OCI-LY7 (cell line): Measurements from ENCODE around the gene ALPL. TPM values are rescaled to one million over a fixed set of nuclear protein-coding genes. Genes with fewer than 3 reads are reported as not detected.

Experiments
- BruUV-seq: library from RNA; stranded (reverse); fragments of 400-500 nt; replicated peaks from 2 replicates; lab custom pipeline; 2021; lab: Mats Ljungman, UMichigan
- CTCF ChIA-PET: fragments of 300-600 bp; sonication (Branson Sonifier 250); formaldehyde crosslinking; loops from one replicate; lab custom pipeline; 2022; ENCODE audit warnings: antibody characterized with exemption; ENCODE audit not compliant: unreplicated experiment; lab: Charles Lee
- POLR2A ChIA-PET: fragments of 300-600 bp; sonication (Branson Sonifier 250); formaldehyde crosslinking; loops from one replicate; lab custom pipeline; 2022; ENCODE audit warnings: antibody characterized with exemption; lab: Charles Lee
- DNase-seq: peaks from one replicate; pipeline ENCODE4 v3.0.0-alpha.2; 2015; ENCODE audit warnings: low spot score
- H2AFZ ChIP-seq: fragments of 200-600 bp; sonication (generic), shearing (Covaris generic); 2 replicates; pipeline ENCODE4 v1.6.1; 2014; ENCODE audit warnings: mild to moderate bottlenecking, antibody characterized with exemption, low read length, moderate library complexity
- H3K27ac ChIP-seq: fragments of 200-600 bp; sonication (generic); 2 replicates; pipeline ENCODE4 v1.5.1; 2014; ENCODE audit warnings: mixed run types, low read depth, mild to moderate bottlenecking, moderate library complexity, low read length, inconsistent platforms; ENCODE audit not compliant: poor library complexity, severe bottlenecking
- H3K36me3 ChIP-seq: fragments of 200-600 bp; sonication (generic); 2 replicates; pipeline ENCODE4 v1.6.1; 2014; ENCODE audit warnings: mild to moderate bottlenecking, antibody characterized with exemption, low read length, moderate library complexity, mixed read lengths; ENCODE audit not compliant: insufficient read depth
- H3K4me1 ChIP-seq: fragments of 200-600 bp; sonication (generic); 2 replicates; pipeline ENCODE4 v1.5.1; 2014; ENCODE audit warnings: mild to moderate bottlenecking, low read length; ENCODE audit not compliant: insufficient read depth, poor library complexity, severe bottlenecking
- H3K4me2 ChIP-seq: fragments of 200-600 bp; sonication (generic); 2 replicates; pipeline ENCODE4 v1.6.1; 2014; ENCODE audit warnings: mild to moderate bottlenecking, low read length
- H3K4me3 ChIP-seq: fragments of 200-600 bp; sonication (generic); 2 replicates; pipeline ENCODE4 v1.5.1; 2014; ENCODE audit warnings: mild to moderate bottlenecking, low read depth, low read length; ENCODE audit not compliant: poor library complexity, severe bottlenecking
- H3K79me2 ChIP-seq: fragments of 200-600 bp; sonication (generic); 2 replicates; pipeline ENCODE4 v1.6.1; 2016; ENCODE audit warnings: low read depth, mild to moderate bottlenecking, low read length, moderate library complexity, mixed read lengths; ENCODE audit not compliant: insufficient read depth
- H3K9me2 ChIP-seq: fragments of 200-600 bp; sonication (generic); 2 replicates; pipeline ENCODE4 v1.6.1; 2016; ENCODE audit warnings: mild to moderate bottlenecking, low read length, mixed read lengths; ENCODE audit not compliant: insufficient read depth
- H3K9me3 ChIP-seq: fragments of 200-600 bp; sonication (generic); 2 replicates; pipeline ENCODE4 v1.6.1; 2014; ENCODE audit warnings: mild to moderate bottlenecking, mixed run types, low read length, mixed read lengths
- H4K20me1 ChIP-seq: fragments of 200-600 bp; sonication (generic); 2 replicates; pipeline ENCODE4 v1.6.1; 2014; ENCODE audit warnings: mild to moderate bottlenecking, antibody characterized with exemption, low read length, moderate library complexity, mixed read lengths; ENCODE audit not compliant: insufficient read depth
- EZH2phosphoT487 ChIP-seq: fragments of 200-600 bp; sonication (generic); IDR thresholded peaks from 2 replicates; pipeline ENCODE4 v1.6.1; 2018; ENCODE audit warnings: low read depth, borderline replicate concordance, mild to moderate bottlenecking, mixed run types, antibody characterized with exemption, low read length, moderate library complexity, mixed read lengths
- intact Hi-C: fragments of 100-400 bp; cut with micrococcal nuclease; formaldehyde crosslinking; loops from one replicate; pipeline ENCODE4 v1.10.0; 2022; ENCODE audit not compliant: unreplicated experiment
- total RNA-seq, 2 experiments: library from RNA; depleted of rRNA in 1 of 2; stranded (reverse); fragments of >200 nt in 1 of 2; shearing (Covaris generic) in 1 of 2; gene quantifications; 2 replicates each; pipeline ENCODE4 v1.2.3, GENCODE V29; 2014 to 2022
- TF ChIP-seq, protein P1 (sequence below): fragments of 200-600 bp; sonication (generic); conservative IDR thresholded peaks from 2 replicates; pipeline ENCODE4 v1.5.1; 2014; ENCODE audit warnings: mild to moderate bottlenecking, antibody characterized with exemption, low read length, moderate library complexity, mixed read lengths

ALPL gene
- total RNA-seq, 2 experiments from 2014 or later = not detected

DNA sequence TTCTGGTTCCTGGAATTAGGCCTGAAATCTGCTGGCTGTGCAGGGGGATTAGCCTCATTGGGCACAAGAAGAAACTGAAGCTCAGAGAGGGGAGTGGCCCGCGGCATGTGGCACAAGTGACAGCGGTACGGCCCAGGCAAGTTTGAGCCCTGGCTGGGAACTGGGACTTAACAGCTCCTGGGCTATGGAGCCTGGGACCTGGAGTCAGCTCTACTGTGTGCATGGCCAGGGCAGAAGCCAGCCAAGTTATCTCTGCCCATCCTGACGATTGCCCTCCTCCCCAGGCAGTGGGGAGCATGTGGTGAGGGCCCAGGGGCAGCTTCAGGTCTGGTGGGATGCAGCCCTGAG lies 61.3 kb downstream of the ALPL start:
- ChIA-PET POLR2A (no interaction called here), CTCF (no interaction called here)
- H3K4me1 ChIP-seq = no peaks in the 10 kb centered on the region
- no peak overlapping the region for H3K4me2 ChIP-seq
- no peaks in the 10 kb centered on the region for H3K36me3 ChIP-seq
- H2AFZ ChIP-seq = no peak overlapping the region
- intact Hi-C loops = loop anchor here (10.0 kb wide), 3 partner anchors 66 to 336 kb away; partner anchors contain the start of gene ALPL
- no peaks in the 10 kb centered on the region for H3K9me3 ChIP-seq
- DNase-seq = no peak
- no peak overlapping the region for H3K27ac ChIP-seq
- TF ChIP-seq EZH2phosphoT487 = no peak
- TF ChIP-seq, protein P1, sequence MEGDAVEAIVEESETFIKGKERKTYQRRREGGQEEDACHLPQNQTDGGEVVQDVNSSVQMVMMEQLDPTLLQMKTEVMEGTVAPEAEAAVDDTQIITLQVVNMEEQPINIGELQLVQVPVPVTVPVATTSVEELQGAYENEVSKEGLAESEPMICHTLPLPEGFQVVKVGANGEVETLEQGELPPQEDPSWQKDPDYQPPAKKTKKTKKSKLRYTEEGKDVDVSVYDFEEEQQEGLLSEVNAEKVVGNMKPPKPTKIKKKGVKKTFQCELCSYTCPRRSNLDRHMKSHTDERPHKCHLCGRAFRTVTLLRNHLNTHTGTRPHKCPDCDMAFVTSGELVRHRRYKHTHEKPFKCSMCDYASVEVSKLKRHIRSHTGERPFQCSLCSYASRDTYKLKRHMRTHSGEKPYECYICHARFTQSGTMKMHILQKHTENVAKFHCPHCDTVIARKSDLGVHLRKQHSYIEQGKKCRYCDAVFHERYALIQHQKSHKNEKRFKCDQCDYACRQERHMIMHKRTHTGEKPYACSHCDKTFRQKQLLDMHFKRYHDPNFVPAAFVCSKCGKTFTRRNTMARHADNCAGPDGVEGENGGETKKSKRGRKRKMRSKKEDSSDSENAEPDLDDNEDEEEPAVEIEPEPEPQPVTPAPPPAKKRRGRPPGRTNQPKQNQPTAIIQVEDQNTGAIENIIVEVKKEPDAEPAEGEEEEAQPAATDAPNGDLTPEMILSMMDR = no peak
- H3K9me2 ChIP-seq = no peaks in the 10 kb centered on the region
- H3K4me3 ChIP-seq = no peak overlapping the region
- no peaks in the 10 kb centered on the region for H4K20me1 ChIP-seq
- H3K79me2 ChIP-seq = no peaks in the 10 kb centered on the region
- BruUV-seq = no TSS peak

DNA sequence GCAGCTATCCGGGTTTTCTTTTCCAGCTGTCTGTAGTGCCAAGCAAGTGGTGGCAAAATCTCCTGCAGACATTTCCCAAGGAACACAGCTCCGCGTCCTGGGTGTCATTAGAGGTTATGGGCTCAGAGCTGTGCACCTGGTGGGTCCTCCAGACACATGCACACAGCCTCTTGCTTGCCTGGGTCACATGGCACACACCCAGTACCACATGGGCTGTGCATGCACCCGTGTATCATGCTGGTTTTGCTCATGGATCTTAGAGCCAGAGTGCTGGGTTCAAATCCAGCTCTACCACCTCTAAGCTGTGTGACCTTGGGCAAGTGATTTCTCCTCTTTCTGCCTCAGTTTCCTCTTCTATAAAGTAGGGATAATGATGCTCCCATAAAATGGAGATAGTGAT lies 61.7 kb downstream of the ALPL start:
- intact Hi-C loops = loop anchor here (10.0 kb wide), 3 partner anchors 66 to 336 kb away; partner anchors contain the start of gene ALPL
- DNase-seq = no peak
- POLR2A ChIA-PET = no interaction called here
- H3K4me3 ChIP-seq = no peak overlapping the region
- no peaks in the 10 kb centered on the region for H3K9me2 ChIP-seq
- H4K20me1 ChIP-seq = no peaks in the 10 kb centered on the region
- BruUV-seq = no TSS peak
- no peaks in the 10 kb centered on the region for H3K4me1 ChIP-seq
- no peak overlapping the region for H2AFZ ChIP-seq
- no peaks in the 10 kb centered on the region for H3K79me2 ChIP-seq
- TF ChIP-seq, protein P1 = no peak
- TF ChIP-seq EZH2phosphoT487 = no peak
- no peak overlapping the region for H3K4me2 ChIP-seq
- CTCF ChIA-PET = no interaction called here
- no peak overlapping the region for H3K27ac ChIP-seq
- H3K9me3 ChIP-seq = no peaks in the 10 kb centered on the region
- no peaks in the 10 kb centered on the region for H3K36me3 ChIP-seq

- H3K36me3 ChIP-seq = no peaks in the 10 kb centered on the region
- intact Hi-C loops = loop anchor here (10.0 kb wide), 3 partner anchors 67 to 337 kb away; partner anchors contain the start of gene ALPL
- BruUV-seq = no TSS peak
- no peak overlapping the region for H2AFZ ChIP-seq
- TF ChIP-seq, protein P1 = no peak
- no peak for TF ChIP-seq EZH2phosphoT487
- H3K79me2 ChIP-seq = no peaks in the 10 kb centered on the region
- no peak for DNase-seq
- no peaks in the 10 kb centered on the region for H4K20me1 ChIP-seq
- no peak overlapping the region for H3K27ac ChIP-seq
- ChIA-PET POLR2A (interaction anchor here (1.0 kb wide), 1 partner anchor 55 kb away, joined by 4 read pairs; no protein-coding TSS in a partner anchor), CTCF (no interaction called here)
- no peak overlapping the region for H3K4me2 ChIP-seq
- H3K4me3 ChIP-seq = no peak overlapping the region
- H3K9me2 ChIP-seq = no peaks in the 10 kb centered on the region
- H3K9me3 ChIP-seq = no peaks in the 10 kb centered on the region
- no peaks in the 10 kb centered on the region for H3K4me1 ChIP-seq
These were observed 63.0 kb downstream of the ALPL start for GRCh38 chr1:21572221-21572620.
